Measurements from ENCODE around the gene PTPRU. TPM values are rescaled to one million over a fixed set of nuclear protein-coding genes. Genes with fewer than 3 reads are reported as not detected.

Gene PTPRU
- total RNA-seq, 1 experiment from 2014 or later: 31.4 TPM

GRCh38 chr1:29327223-29327935, 91.1 kb downstream of the PTPRU start:
- Histone ChIP-seq H3K9me2 (ENCODE audit: insufficient read depth) (no peaks in the 10 kb centered on the region), H3F3A (ENCODE audit: insufficient read depth, low read depth) (no peaks in the 10 kb centered on the region), H3K27ac (no peak overlapping the region), H3K9me3 (ENCODE audit: insufficient read depth, low read depth) (no peaks in the 10 kb centered on the region), H3K79me2 (ENCODE audit: low read depth) (no peaks in the 10 kb centered on the region), H3K4me1 (replicated peaks; ENCODE audit: insufficient read depth) (no peaks in the 10 kb centered on the region), H3K36me3 (ENCODE audit: low read depth) (no peaks in the 10 kb centered on the region), H3K27me3 (ENCODE audit: insufficient read depth, low read depth) (no peaks in the 10 kb centered on the region), H2AFZ (no peak overlapping the region), H3K4me3 (no peak overlapping the region), H3K4me2 (no peak overlapping the region), H4K20me1 (ENCODE audit: insufficient read depth) (no peaks in the 10 kb centered on the region)
- BruUV-seq (replicated peaks): no TSS peak
- intact Hi-C loops (cut with micrococcal nuclease; ENCODE audit: unreplicated experiment): no loop called here
- TF ChIP-seq EZH2 (IDR thresholded peaks at IDR 0.05; ENCODE audit: low read depth) (no peak), CTCF (conservative IDR thresholded peaks at IDR 0.05) (no peak)
- ChIA-PET POLR2A (ENCODE audit: unreplicated experiment) (no interaction called here), CTCF (no interaction called here)
- no peak for DNase-seq

GRCh38 chr1:29329022-29329775, 92.9 kb downstream of the PTPRU start:
- Histone ChIP-seq H4K20me1 (ENCODE audit: insufficient read depth) (no peaks in the 10 kb centered on the region), H3K4me3 (no peak overlapping the region), H3F3A (ENCODE audit: insufficient read depth, low read depth) (no peaks in the 10 kb centered on the region), H3K79me2 (ENCODE audit: low read depth) (no peaks in the 10 kb centered on the region), H2AFZ (no peak overlapping the region), H3K4me2 (no peak overlapping the region), H3K27me3 (ENCODE audit: insufficient read depth, low read depth) (no peaks in the 10 kb centered on the region), H3K4me1 (replicated peaks; ENCODE audit: insufficient read depth) (no peaks in the 10 kb centered on the region), H3K36me3 (ENCODE audit: low read depth) (no peaks in the 10 kb centered on the region), H3K27ac (no peak overlapping the region), H3K9me2 (ENCODE audit: insufficient read depth) (no peaks in the 10 kb centered on the region), H3K9me3 (ENCODE audit: insufficient read depth, low read depth) (no peaks in the 10 kb centered on the region)
- TF ChIP-seq EZH2 (IDR thresholded peaks at IDR 0.05; ENCODE audit: low read depth) (no peak), CTCF (conservative IDR thresholded peaks at IDR 0.05) (no peak)
- DNase-seq: no peak
- CTCF ChIA-PET: no interaction called here
- POLR2A ChIA-PET (ENCODE audit: unreplicated experiment): no interaction called here
- BruUV-seq (replicated peaks): no TSS peak
- intact Hi-C loops (cut with micrococcal nuclease; ENCODE audit: unreplicated experiment): no loop called here

GRCh38 chr1:29330089-29330488, 93.8 kb downstream of the PTPRU start:
- H3K4me1 ChIP-seq (replicated peaks; ENCODE audit: insufficient read depth): no peaks in the 10 kb centered on the region
- no TSS peak for BruUV-seq (replicated peaks)
- H3K4me3 ChIP-seq: no peak overlapping the region
- no peak overlapping the region for H3K4me2 ChIP-seq
- DNase-seq: no peak
- no peaks in the 10 kb centered on the region for H3K9me2 ChIP-seq (ENCODE audit: insufficient read depth)
- POLR2A ChIA-PET (ENCODE audit: unreplicated experiment): no interaction called here
- intact Hi-C loops (cut with micrococcal nuclease; ENCODE audit: unreplicated experiment): no loop called here
- TF ChIP-seq CTCF (conservative IDR thresholded peaks at IDR 0.05): no peak
- no peak for TF ChIP-seq EZH2 (IDR thresholded peaks at IDR 0.05; ENCODE audit: low read depth)
- H3F3A ChIP-seq (ENCODE audit: insufficient read depth, low read depth): no peaks in the 10 kb centered on the region
- no peaks in the 10 kb centered on the region for H3K36me3 ChIP-seq (ENCODE audit: low read depth)
- no peaks in the 10 kb centered on the region for H4K20me1 ChIP-seq (ENCODE audit: insufficient read depth)
- no peaks in the 10 kb centered on the region for H3K27me3 ChIP-seq (ENCODE audit: insufficient read depth, low read depth)
- CTCF ChIA-PET: interaction anchor here (0.5 to 0.6 kb wide), 2 partner anchors 91 to 128 kb away, joined by 3 to 4 read pairs; no protein-coding TSS in a partner anchor
- H3K9me3 ChIP-seq (ENCODE audit: insufficient read depth, low read depth): no peaks in the 10 kb centered on the region
- no peaks in the 10 kb centered on the region for H3K79me2 ChIP-seq (ENCODE audit: low read depth)
- H3K27ac ChIP-seq: no peak overlapping the region
- no peak overlapping the region for H2AFZ ChIP-seq

All from PC-9 (cell line).